HEK293 (cell line): ENCODE measurements around the gene MGME1.
A peak's percentile ranks its signal among the peaks of the same experiment; 100 is the strongest.

ENCODE experiments used
- CTCF ChIA-PET: fragments of 350-600 bp; formaldehyde crosslinking; extraction: SDS; loops from one replicate; lab custom pipeline; 2021; ENCODE audit warnings: antibody characterized with exemption; lab: Yijun Ruan, JAX
- POLR2A ChIA-PET: fragments of 300-600 bp; formaldehyde crosslinking; extraction: SDS; loops from one replicate; lab custom pipeline; 2020; ENCODE audit warnings: antibody characterized with exemption, inconsistent platforms; lab: Yijun Ruan, JAX
- H3K27ac ChIP-seq: fragments of 200-500 bp; sonication (Bioruptor generic); 2 replicates; pipeline ENCODE4 v1.5.1; 2014; ENCODE audit warnings: low read depth, low read length, control low read depth, inconsistent platforms; ENCODE audit errors: extremely low read depth
- H3K36me3 ChIP-seq, 2 experiments: fragments of 200-500 bp in 1 of 2; sonication (Bioruptor generic) in 1 of 2; 1 replicate in 1 of 2; 2 replicates in 1 of 2; pipeline ENCODE4 v1.5.1; 2014 to 2017; ENCODE audit warnings: inconsistent platforms in 2 of 2, low read length in 2 of 2; ENCODE audit not compliant: control insufficient read depth in 2 of 2, insufficient read depth in 1 of 2
- H3K4me1 ChIP-seq: fragments of 200-500 bp; sonication (Bioruptor generic); 2 replicates; pipeline ENCODE4 v1.5.1; 2014; ENCODE audit warnings: mild to moderate bottlenecking, low read length, inconsistent platforms; ENCODE audit not compliant: control insufficient read depth, insufficient read depth
- H3K4me3 ChIP-seq: 2 replicates; pipeline ENCODE4 v1.5.1; 2011; ENCODE audit warnings: low read depth, mild to moderate bottlenecking, control low read depth, low read length, moderate library complexity
- H3K9me3 ChIP-seq: fragments of 200-500 bp; sonication (Bioruptor generic); 2 replicates; pipeline ENCODE4 v1.5.1; 2014; ENCODE audit warnings: low read depth, low read length, inconsistent platforms; ENCODE audit not compliant: control insufficient read depth, insufficient read depth
- KLF16 ChIP-seq: fragments of 450-650 bp; formaldehyde crosslinking; IDR thresholded peaks from 2 replicates; pipeline ENCODE4 v1.5.1; 2017; ENCODE audit warnings: missing biosample characterization, missing genetic modification characterization
- KLF7 ChIP-seq: fragments of 450-650 bp; formaldehyde crosslinking; IDR thresholded peaks from 2 replicates; pipeline ENCODE4 v1.5.1; 2016; ENCODE audit warnings: missing biosample characterization, missing genetic modification characterization, borderline replicate concordance
- MZF1 ChIP-seq: fragments of 450-650 bp; formaldehyde crosslinking; IDR thresholded peaks from 2 replicates; pipeline ENCODE4 v1.5.1; 2017; ENCODE audit warnings: missing biosample characterization, missing genetic modification characterization, borderline replicate concordance
- TSHZ1 ChIP-seq: fragments of 450-650 bp; formaldehyde crosslinking; IDR thresholded peaks from 2 replicates; pipeline ENCODE4 v1.5.1; 2016; ENCODE audit warnings: missing biosample characterization, missing genetic modification characterization, borderline replicate concordance
- ZBTB48 ChIP-seq: fragments of 450-650 bp; formaldehyde crosslinking; IDR thresholded peaks from 2 replicates; pipeline ENCODE4 v1.5.1; 2016; ENCODE audit warnings: missing biosample characterization, missing genetic modification characterization
- ZFHX2 ChIP-seq: fragments of 450-650 bp; formaldehyde crosslinking; conservative IDR thresholded peaks from 2 replicates; pipeline ENCODE4 v1.5.1; 2016; ENCODE audit warnings: missing biosample characterization, missing genetic modification characterization
- ZNF157 ChIP-seq: fragments of 450-650 bp; formaldehyde crosslinking; IDR thresholded peaks from 2 replicates; pipeline ENCODE4 v1.5.1; 2016; ENCODE audit warnings: missing biosample characterization, missing genetic modification characterization
- ZNF184 ChIP-seq: fragments of 450-650 bp; IDR thresholded peaks from 2 replicates; pipeline ENCODE4 v1.5.1; 2018; ENCODE audit warnings: missing biosample characterization, mild to moderate bottlenecking, missing genetic modification characterization
- ZNF239 ChIP-seq: fragments of 450-650 bp; formaldehyde crosslinking; IDR thresholded peaks from 2 replicates; pipeline ENCODE4 v1.5.1; 2016; ENCODE audit warnings: missing biosample characterization, missing genetic modification characterization
- ZNF302 ChIP-seq: fragments of 450-650 bp; formaldehyde crosslinking; IDR thresholded peaks from 2 replicates; pipeline ENCODE4 v1.5.1; 2016; ENCODE audit warnings: missing biosample characterization, missing genetic modification characterization, low read depth
- ZNF518A ChIP-seq: fragments of 450-650 bp; formaldehyde crosslinking; conservative IDR thresholded peaks from 2 replicates; pipeline ENCODE4 v1.5.1; 2016; ENCODE audit warnings: low read depth, missing biosample characterization, missing genetic modification characterization
- ZNF621 ChIP-seq: fragments of 450-650 bp; formaldehyde crosslinking; IDR thresholded peaks from 2 replicates; pipeline ENCODE4 v1.5.1; 2017; ENCODE audit warnings: missing biosample characterization, missing genetic modification characterization
- TF ChIP-seq, protein P1 (sequence below): fragments of 450-650 bp; formaldehyde crosslinking; IDR thresholded peaks from 2 replicates; pipeline ENCODE4 v1.5.1; 2017; ENCODE audit warnings: missing biosample characterization, missing genetic modification characterization
- TF ChIP-seq, protein P2 (sequence below): fragments of 450-650 bp; formaldehyde crosslinking; IDR thresholded peaks from 2 replicates; pipeline ENCODE4 v1.5.1; 2017; ENCODE audit warnings: missing biosample characterization, missing genetic modification characterization

The MGME1 gene

GRCh38 chr20:17987988-17988387 is 19.2 kb downstream of the MGME1 start (continued):
- TF ChIP-seq ZFHX2 (tag by site-specific recombination) (no peak), ZNF239 (tag by site-specific recombination) (no peak), KLF16 (no peak), TSHZ1 (tag by site-specific recombination) (no peak), MZF1 (tag by site-specific recombination) (no peak), ZNF621 (no peak), ZNF302 (no peak), ZNF518A (tag by site-specific recombination) (no peak), ZNF157 (tag by site-specific recombination) (no peak)
- TF ChIP-seq, protein P1, sequence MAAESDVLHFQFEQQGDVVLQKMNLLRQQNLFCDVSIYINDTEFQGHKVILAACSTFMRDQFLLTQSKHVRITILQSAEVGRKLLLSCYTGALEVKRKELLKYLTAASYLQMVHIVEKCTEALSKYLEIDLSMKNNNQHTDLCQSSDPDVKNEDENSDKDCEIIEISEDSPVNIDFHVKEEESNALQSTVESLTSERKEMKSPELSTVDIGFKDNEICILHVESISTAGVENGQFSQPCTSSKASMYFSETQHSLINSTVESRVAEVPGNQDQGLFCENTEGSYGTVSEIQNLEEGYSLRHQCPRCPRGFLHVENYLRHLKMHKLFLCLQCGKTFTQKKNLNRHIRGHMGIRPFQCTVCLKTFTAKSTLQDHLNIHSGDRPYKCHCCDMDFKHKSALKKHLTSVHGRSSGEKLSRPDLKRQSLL (tag by site-specific recombination) = no peak

DNA sequence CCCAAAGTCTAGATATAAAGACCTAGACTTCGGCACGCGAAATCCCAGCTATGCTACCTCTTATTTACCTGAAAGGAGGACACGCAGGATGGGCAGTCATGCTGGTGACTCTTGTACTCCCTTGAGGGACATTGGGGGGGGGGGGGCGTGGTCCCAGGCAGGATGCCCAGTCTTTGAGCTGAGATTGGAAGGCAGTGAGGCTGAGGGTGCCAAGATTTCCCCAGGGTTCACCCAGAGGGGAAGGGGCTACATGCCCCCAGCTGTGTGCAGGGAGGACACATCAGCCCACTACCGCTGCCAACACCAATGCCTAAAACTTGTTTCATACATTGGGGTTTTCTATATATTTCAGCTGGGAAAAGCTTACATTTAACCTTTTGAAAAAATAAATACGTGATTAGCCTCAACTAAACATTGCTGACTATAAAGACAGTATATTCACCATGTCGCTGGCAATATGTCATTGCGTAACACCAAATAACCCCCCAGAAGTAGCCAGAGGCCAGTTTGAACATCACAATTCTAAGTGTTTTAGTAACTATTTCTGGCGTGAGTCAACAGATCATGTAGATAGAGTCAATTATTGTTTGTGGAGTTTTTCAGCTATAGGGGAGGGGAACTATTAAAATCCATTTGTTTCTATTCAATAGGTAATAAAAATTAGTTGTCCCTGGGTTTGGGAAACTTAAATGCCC is 21.6 kb downstream of the MGME1 start:
- Histone ChIP-seq H3K36me3 (peaks cover 35 to 38% of the 10 kb centered on the region in 2 experiments), H3K4me1 (no peaks in the 10 kb centered on the region), H3K9me3 (no peaks in the 10 kb centered on the region), H3K27ac (no peak overlapping the region), H3K4me3 (no peak overlapping the region)
- ChIA-PET CTCF (interaction anchor here (0.7 kb wide), 1 partner anchor 85 kb away, joined by 4 read pairs; no protein-coding TSS in a partner anchor), POLR2A (no interaction called here)
- TF ChIP-seq, protein P1 (tag by site-specific recombination) = no peak
- TF ChIP-seq ZNF184 (tag by site-specific recombination) (no peak), ZNF239 (tag by site-specific recombination) (no peak), KLF7 (no peak), ZBTB48 (tag by site-specific recombination) (no peak)
- TF ChIP-seq, protein P2, sequence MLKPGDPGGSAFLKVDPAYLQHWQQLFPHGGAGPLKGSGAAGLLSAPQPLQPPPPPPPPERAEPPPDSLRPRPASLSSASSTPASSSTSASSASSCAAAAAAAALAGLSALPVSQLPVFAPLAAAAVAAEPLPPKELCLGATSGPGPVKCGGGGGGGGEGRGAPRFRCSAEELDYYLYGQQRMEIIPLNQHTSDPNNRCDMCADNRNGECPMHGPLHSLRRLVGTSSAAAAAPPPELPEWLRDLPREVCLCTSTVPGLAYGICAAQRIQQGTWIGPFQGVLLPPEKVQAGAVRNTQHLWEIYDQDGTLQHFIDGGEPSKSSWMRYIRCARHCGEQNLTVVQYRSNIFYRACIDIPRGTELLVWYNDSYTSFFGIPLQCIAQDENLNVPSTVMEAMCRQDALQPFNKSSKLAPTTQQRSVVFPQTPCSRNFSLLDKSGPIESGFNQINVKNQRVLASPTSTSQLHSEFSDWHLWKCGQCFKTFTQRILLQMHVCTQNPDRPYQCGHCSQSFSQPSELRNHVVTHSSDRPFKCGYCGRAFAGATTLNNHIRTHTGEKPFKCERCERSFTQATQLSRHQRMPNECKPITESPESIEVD = 0 out of 2 replicates have a peak, but pooled peaks have one; percentile 33
